Uterus (tissue), 4 donors: ENCODE measurements around the gene CXCL12. TPM values are rescaled to one million over a fixed set of nuclear protein-coding genes. Genes with fewer than 3 reads are reported as not detected.
A peak's percentile ranks its signal among the peaks of the same experiment; 100 is the strongest.

Source experiments
- DNase-seq, 2 donors: peaks; one replicate each; pipeline ENCODE4 v3.0.0-alpha.2; 2019 to 2020
- H3K27ac ChIP-seq, 2 donors: fragments of 200-600 bp; sonication (generic); 1 replicate in 1 of 2; 2 replicates in 1 of 2; pipeline ENCODE4 v1.5.1; 2016 to 2018
- H3K27me3 ChIP-seq, 2 donors: fragments of 200-600 bp; sonication (generic); one replicate each; pipeline ENCODE4 v1.5.1; 2018 to 2019; ENCODE audit warnings: control low read depth in 1 of 2
- H3K36me3 ChIP-seq, 2 donors: fragments of 200-600 bp; sonication (generic); one replicate each; pipeline ENCODE4 v1.5.1; 2019; ENCODE audit warnings: control low read depth in 1 of 2
- H3K4me1 ChIP-seq, 2 donors: fragments of 200-600 bp; sonication (generic); one replicate each; pipeline ENCODE4 v1.5.1; 2018 to 2019; ENCODE audit warnings: control low read depth in 1 of 2
- H3K4me3 ChIP-seq, 2 donors: fragments of 200-600 bp; sonication (generic); 1 replicate in 1 of 2; 2 replicates in 1 of 2; pipeline ENCODE4 v1.5.1; 2018 to 2019; ENCODE audit warnings: mild to moderate bottlenecking in 1 of 2
- H3K9me3 ChIP-seq, 2 donors: fragments of 200-600 bp; sonication (generic); one replicate each; pipeline ENCODE4 v1.5.1; 2019; ENCODE audit warnings: control low read depth in 1 of 2
- POLR2A ChIP-seq, 2 donors: fragments of 450-650 bp; IDR thresholded peaks; one replicate each; pipeline ENCODE4 v1.6.1; 2016; ENCODE audit warnings: antibody characterized with exemption in 2 of 2, mild to moderate bottlenecking in 1 of 2, moderate library complexity in 1 of 2
- intact Hi-C: fragments of 100-400 bp; cut with DNase I; formaldehyde crosslinking; loops from one replicate; pipeline ENCODE4 v1.15.1; 2023; ENCODE audit warnings: low total_unique reads
- total RNA-seq, 4 donors: library from RNA; depleted of rRNA in 3 of 4; stranded (reverse); fragments of >200 nt in 3 of 4; gene quantifications; one replicate each; pipeline versions ENCODE4 v1.1.0 to v1.2.4, GENCODE V29; 2014 to 2023
- TF ChIP-seq, protein P1 (sequence below), 4 experiments: fragments of 200-600 bp in 2 of 4; fragments of 450-650 bp in 2 of 4; sonication (generic) in 2 of 4; IDR thresholded peaks; one replicate each; pipeline ENCODE4 v1.5.1; 2016 to 2019; ENCODE audit warnings: antibody characterized with exemption in 4 of 4, mild to moderate bottlenecking in 2 of 4, moderate library complexity in 1 of 4
- donor health status: DM: yes; HTN: yes; CAD: no.

CXCL12 gene
- total RNA-seq, 4 donors from 2014 or later: 44.8 to 146 (median 97.5) TPM

DNA sequence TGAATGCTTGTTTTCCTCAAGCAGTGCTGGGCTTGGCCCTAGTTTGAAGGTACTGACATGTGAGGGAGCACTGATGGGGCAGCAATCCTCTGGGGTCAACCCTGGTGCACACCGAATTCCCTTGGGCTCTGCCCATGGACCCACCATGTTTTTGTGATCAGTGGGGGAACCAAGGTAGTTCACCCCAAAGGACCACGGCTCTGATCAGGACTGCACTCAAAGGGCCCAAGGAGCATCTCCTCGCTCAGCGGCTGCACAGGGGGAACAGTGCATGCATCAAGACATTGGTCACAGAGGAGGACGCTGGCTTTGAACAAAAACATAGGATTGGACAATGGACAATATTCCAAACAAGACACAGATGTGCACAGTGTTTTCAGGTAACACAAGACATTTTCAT is 12.7 kb downstream of the CXCL12 start:
- H3K4me1 ChIP-seq: no peaks in the 10 kb centered on the region
- H3K4me3 ChIP-seq: no peak overlapping the region
- H3K27me3 ChIP-seq: no peaks in the 10 kb centered on the region
- DNase-seq: no peak
- intact Hi-C loops: no loop called here
- no peaks in the 10 kb centered on the region for H3K9me3 ChIP-seq
- TF ChIP-seq, protein P1, sequence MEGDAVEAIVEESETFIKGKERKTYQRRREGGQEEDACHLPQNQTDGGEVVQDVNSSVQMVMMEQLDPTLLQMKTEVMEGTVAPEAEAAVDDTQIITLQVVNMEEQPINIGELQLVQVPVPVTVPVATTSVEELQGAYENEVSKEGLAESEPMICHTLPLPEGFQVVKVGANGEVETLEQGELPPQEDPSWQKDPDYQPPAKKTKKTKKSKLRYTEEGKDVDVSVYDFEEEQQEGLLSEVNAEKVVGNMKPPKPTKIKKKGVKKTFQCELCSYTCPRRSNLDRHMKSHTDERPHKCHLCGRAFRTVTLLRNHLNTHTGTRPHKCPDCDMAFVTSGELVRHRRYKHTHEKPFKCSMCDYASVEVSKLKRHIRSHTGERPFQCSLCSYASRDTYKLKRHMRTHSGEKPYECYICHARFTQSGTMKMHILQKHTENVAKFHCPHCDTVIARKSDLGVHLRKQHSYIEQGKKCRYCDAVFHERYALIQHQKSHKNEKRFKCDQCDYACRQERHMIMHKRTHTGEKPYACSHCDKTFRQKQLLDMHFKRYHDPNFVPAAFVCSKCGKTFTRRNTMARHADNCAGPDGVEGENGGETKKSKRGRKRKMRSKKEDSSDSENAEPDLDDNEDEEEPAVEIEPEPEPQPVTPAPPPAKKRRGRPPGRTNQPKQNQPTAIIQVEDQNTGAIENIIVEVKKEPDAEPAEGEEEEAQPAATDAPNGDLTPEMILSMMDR (IDR thresholded peaks at IDR 0.05): no peak
- no peak for TF ChIP-seq POLR2A (IDR thresholded peaks at IDR 0.05)
- no peaks in the 10 kb centered on the region for H3K36me3 ChIP-seq
- H3K27ac ChIP-seq: no peak overlapping the region

DNA sequence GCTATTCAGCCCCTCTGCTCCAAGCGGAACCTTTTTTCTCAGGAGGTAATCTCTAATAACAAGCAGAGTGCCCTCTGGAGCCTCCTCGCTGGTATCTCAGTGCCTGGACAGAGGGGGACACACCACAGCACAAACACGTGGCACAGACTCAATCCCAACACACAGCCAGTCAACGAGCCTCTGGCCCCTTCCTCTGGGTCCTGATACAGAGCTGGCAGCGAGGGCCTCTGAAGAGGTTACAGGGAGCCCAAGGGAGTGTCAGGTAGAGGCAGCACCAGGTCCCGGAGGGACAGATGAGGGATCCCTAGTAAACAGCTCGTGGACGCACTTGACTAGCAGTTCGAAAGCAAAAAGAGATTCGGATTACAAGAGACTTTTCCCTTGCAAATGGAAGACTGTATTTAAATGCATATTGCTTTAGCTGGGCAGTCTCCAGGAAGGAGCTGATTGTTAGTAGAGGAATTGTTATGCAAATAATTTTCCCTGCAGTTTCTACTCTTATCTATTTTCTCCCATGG is 14.1 kb downstream of the CXCL12 start:
- Histone ChIP-seq H3K27ac (peak overlapping the region in 1 of 2 donors; percentile 4), H3K9me3 (no peaks in the 10 kb centered on the region), H3K4me3 (no peak overlapping the region), H3K4me1 (no peaks in the 10 kb centered on the region), H3K36me3 (no peaks in the 10 kb centered on the region), H3K27me3 (no peaks in the 10 kb centered on the region)
- TF ChIP-seq POLR2A (IDR thresholded peaks at IDR 0.05): no peak
- TF ChIP-seq, protein P1 (IDR thresholded peaks at IDR 0.05): no peak
- intact Hi-C loops: no loop called here
- no peak for DNase-seq

DNA sequence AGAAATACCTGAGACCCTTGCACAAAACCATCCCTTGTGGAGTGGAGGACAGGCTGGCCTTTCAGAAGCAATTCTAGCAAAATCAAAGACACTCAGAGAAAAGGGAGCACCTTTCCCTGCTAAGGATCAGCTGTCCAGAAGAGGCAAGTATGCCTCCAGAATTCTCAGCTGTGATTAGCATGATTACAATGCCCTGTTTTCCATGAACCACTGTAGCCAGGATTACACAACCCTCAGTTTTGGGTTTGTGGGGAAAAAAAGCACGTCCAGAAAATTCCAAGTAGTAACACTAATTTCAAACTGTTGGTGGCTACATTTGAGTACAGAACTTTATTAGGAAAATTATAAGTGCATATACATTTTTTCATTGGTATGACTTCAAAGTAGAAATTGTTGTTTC is 15.0 kb downstream of the CXCL12 start:
- Histone ChIP-seq H3K27me3 (no peaks in the 10 kb centered on the region), H3K4me3 (no peak overlapping the region), H3K36me3 (no peaks in the 10 kb centered on the region), H3K9me3 (no peaks in the 10 kb centered on the region), H3K4me1 (no peaks in the 10 kb centered on the region), H3K27ac (peak overlapping the region in 1 of 2 donors; percentile 4)
- intact Hi-C loops: no loop called here
- TF ChIP-seq, protein P1 (IDR thresholded peaks at IDR 0.05): no peak
- no peak for TF ChIP-seq POLR2A (IDR thresholded peaks at IDR 0.05)
- DNase-seq: no peak

DNA sequence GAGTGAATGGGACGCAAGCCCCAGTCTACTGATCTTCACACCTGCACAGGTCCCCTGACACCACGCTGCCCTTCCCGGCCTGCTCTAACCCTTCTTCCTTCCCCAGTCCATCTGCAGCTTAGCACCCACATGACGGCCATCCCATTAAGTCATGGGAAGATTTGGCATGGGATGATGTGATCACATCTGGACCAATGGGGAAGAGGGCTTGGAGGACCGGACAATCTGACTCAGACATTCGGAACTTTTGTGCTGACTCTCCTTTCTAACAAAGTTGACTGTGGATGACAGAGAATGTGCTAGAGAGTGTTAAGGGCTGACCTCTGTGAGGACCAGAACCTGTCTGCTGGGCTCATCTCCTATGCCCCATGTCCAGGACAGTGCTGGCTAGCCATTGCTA is 15.6 kb downstream of the CXCL12 start:
- no peak overlapping the region for H3K27ac ChIP-seq
- H3K9me3 ChIP-seq: no peaks in the 10 kb centered on the region
- no peaks in the 10 kb centered on the region for H3K36me3 ChIP-seq
- H3K4me1 ChIP-seq: no peaks in the 10 kb centered on the region
- TF ChIP-seq, protein P1 (IDR thresholded peaks at IDR 0.05): no peak
- TF ChIP-seq POLR2A (IDR thresholded peaks at IDR 0.05): no peak
- no peak overlapping the region for H3K4me3 ChIP-seq
- DNase-seq: no peak
- H3K27me3 ChIP-seq: no peaks in the 10 kb centered on the region
- intact Hi-C loops: no loop called here

DNA sequence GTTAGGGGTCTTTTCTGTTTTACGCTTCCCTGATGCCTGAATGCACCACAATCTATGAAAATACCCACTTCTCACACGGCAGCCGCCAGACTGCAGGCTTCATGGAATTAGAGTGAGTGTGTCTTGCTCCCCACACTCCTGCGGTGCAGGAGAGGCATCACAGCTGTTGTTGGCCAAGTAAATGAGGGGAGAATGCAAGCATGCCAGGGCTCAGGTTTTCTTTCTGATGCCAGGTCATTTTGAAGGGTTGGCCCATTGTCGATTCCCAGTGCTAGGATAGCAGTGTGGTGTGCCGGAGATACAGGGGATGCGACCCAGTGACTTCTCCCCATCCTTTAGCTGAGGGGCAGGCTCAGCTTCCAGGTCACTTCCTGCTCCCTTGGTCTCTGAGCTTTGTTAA is 16.3 kb downstream of the CXCL12 start:
- no peak for DNase-seq
- TF ChIP-seq POLR2A (IDR thresholded peaks at IDR 0.05): no peak
- TF ChIP-seq, protein P1 (IDR thresholded peaks at IDR 0.05): no peak
- H3K9me3 ChIP-seq: no peaks in the 10 kb centered on the region
- H3K36me3 ChIP-seq: no peaks in the 10 kb centered on the region
- H3K27ac ChIP-seq: no peak overlapping the region
- intact Hi-C loops: no loop called here
- H3K27me3 ChIP-seq: no peaks in the 10 kb centered on the region
- no peak overlapping the region for H3K4me3 ChIP-seq
- H3K4me1 ChIP-seq: no peaks in the 10 kb centered on the region
